OCI-LY3 (cell line): Measurements from ENCODE around the gene PLCL1.

Experiments used
- EZH2phosphoT487 ChIP-seq: fragments of 200-600 bp; shearing (Covaris generic); IDR thresholded peaks from 2 replicates; pipeline ENCODE4 v1.6.1; 2018; ENCODE audit warnings: antibody characterized with exemption, mixed run types, low read depth
- TF ChIP-seq, protein P1 (sequence below): fragments of 200-600, 300-600 bp; sonication (generic); IDR thresholded peaks from 2 replicates; pipeline ENCODE4 v1.5.1; 2014; ENCODE audit warnings: antibody characterized with exemption, low read length, low read depth

DNA sequence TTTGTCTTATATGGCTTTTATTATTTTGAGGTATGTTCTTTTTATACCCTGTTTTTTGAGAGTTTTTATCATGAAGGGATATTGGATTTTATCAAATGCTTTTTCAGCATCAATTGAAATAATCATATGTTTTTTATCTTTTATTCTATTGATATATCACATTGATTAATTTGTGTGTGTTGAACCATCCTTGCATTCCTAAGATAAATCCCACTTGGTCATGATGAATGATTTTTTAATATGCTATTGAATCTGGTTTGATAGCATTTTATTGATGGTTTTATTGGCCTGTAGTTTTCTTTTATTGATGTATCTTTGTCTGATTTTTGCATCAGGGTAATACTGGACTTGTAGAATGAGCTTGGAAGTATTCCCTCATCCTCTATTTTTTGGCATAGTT lies 160.3 kb downstream of the PLCL1 start:
- TF ChIP-seq, protein P1, sequence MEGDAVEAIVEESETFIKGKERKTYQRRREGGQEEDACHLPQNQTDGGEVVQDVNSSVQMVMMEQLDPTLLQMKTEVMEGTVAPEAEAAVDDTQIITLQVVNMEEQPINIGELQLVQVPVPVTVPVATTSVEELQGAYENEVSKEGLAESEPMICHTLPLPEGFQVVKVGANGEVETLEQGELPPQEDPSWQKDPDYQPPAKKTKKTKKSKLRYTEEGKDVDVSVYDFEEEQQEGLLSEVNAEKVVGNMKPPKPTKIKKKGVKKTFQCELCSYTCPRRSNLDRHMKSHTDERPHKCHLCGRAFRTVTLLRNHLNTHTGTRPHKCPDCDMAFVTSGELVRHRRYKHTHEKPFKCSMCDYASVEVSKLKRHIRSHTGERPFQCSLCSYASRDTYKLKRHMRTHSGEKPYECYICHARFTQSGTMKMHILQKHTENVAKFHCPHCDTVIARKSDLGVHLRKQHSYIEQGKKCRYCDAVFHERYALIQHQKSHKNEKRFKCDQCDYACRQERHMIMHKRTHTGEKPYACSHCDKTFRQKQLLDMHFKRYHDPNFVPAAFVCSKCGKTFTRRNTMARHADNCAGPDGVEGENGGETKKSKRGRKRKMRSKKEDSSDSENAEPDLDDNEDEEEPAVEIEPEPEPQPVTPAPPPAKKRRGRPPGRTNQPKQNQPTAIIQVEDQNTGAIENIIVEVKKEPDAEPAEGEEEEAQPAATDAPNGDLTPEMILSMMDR: no peak
- no peak for TF ChIP-seq EZH2phosphoT487
